ENCODE measurements around the gene EPRS1. TPM values are rescaled to one million over a fixed set of nuclear protein-coding genes. Genes with fewer than 3 reads are reported as not detected.

The EPRS1 gene
- total RNA-seq, 1 experiment from 2014 or later: 121 TPM

GRCh38 chr1:220031287-220031686 is 15.0 kb downstream of the EPRS1 start:
- Histone ChIP-seq H3K79me1 (ENCODE audit: insufficient read depth, low read depth, low read length, poor library complexity, severe bottlenecking) (no peaks in the 10 kb centered on the region), H2BK12ac (ENCODE audit: insufficient read length, low read depth, low read length) (no peak overlapping the region), H3K9me3 (ENCODE audit: control insufficient read depth, low read depth, low read length) (no peaks in the 10 kb centered on the region), H2BK15ac (ENCODE audit: low read depth, low read length) (no peak overlapping the region), H4K8ac (replicated peaks; ENCODE audit: insufficient read length, low read depth, low read length) (no peak overlapping the region), H3K27ac (ENCODE audit: insufficient read length, low read depth, low read length) (no peak overlapping the region), H2AK5ac (ENCODE audit: insufficient read length, low read length) (no peak overlapping the region), H3K79me2 (ENCODE audit: insufficient read depth, low read length) (no peaks in the 10 kb centered on the region; the same call in 1 of the 2 replicates), H3K4ac (ENCODE audit: low read depth, low read length) (no peak overlapping the region), H3T11ph (ENCODE audit: low read length) (no peak overlapping the region), H2BK120ac (ENCODE audit: low read depth, low read length, poor library complexity, severe bottlenecking) (no peak overlapping the region), H3K27me3 (ENCODE audit: insufficient read depth, low read length) (no peaks in the 10 kb centered on the region), H3K18ac (ENCODE audit: insufficient read length, low read depth, low read length) (no peak overlapping the region), H3K4me1 (ENCODE audit: insufficient read depth, low read length) (no peaks in the 10 kb centered on the region), H2BK20ac (ENCODE audit: low read depth, low read length, poor library complexity, severe bottlenecking) (no peak overlapping the region), H2BK5ac (ENCODE audit: insufficient read length, low read length) (no peak overlapping the region), H3K14ac (ENCODE audit: insufficient read depth, low read length) (no peak overlapping the region), H4K5ac (ENCODE audit: insufficient read length, low read depth, low read length) (no peak overlapping the region), H3K56ac (ENCODE audit: insufficient read length, low read depth, low read length) (no peak overlapping the region), H3K9ac (ENCODE audit: extremely low read depth, insufficient read length, low read length) (no peak overlapping the region), H4K91ac (ENCODE audit: insufficient read length, low read depth, low read length) (no peak overlapping the region), H3K23ac (ENCODE audit: insufficient read length, low read depth, low read length) (no peak overlapping the region), H4K20me1 (ENCODE audit: control insufficient read depth, insufficient read depth, insufficient read length) (no peaks in the 10 kb centered on the region), H2AFZ (ENCODE audit: low read length) (no peak overlapping the region), H3K4me2 (ENCODE audit: insufficient read depth, insufficient read length, low read length) (no peak overlapping the region), H3K23me2 (ENCODE audit: insufficient read length, low read depth, low read length, poor library complexity, severe bottlenecking) (no peaks in the 10 kb centered on the region)
- Mint-ChIP-seq H3K27ac (no peak overlapping the region), H3K27me3 (ENCODE audit: low read depth) (no peaks in the 10 kb centered on the region), H3K4me3 (no peak overlapping the region), H3K36me3 (ENCODE audit: insufficient read depth in 1 of 3, low read depth in 3 of 3) (peaks cover 17 to 56% (median 47%) of the 10 kb centered on the region in 3 experiments; a peak in 6 of 7 replicates), H3K4me1 (no peaks in the 10 kb centered on the region), H3K9me3 (no peaks in the 10 kb centered on the region)
- no peak for DNase-seq
- WGBS (ENCODE audit: extremely low coverage, insufficient read length, low lambda C conversion rate): no CpG with 5 or more reads among the region's 2 CpGs
- TF ChIP-seq, protein P1, sequence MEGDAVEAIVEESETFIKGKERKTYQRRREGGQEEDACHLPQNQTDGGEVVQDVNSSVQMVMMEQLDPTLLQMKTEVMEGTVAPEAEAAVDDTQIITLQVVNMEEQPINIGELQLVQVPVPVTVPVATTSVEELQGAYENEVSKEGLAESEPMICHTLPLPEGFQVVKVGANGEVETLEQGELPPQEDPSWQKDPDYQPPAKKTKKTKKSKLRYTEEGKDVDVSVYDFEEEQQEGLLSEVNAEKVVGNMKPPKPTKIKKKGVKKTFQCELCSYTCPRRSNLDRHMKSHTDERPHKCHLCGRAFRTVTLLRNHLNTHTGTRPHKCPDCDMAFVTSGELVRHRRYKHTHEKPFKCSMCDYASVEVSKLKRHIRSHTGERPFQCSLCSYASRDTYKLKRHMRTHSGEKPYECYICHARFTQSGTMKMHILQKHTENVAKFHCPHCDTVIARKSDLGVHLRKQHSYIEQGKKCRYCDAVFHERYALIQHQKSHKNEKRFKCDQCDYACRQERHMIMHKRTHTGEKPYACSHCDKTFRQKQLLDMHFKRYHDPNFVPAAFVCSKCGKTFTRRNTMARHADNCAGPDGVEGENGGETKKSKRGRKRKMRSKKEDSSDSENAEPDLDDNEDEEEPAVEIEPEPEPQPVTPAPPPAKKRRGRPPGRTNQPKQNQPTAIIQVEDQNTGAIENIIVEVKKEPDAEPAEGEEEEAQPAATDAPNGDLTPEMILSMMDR (conservative IDR thresholded peaks at IDR 0.05): no peak

All from H9 (cell line).